HG02798 (cell line): Measurements from ENCODE around the gene HFM1.
"Not testable (repeated sequence)": the region's sequence is repeated elsewhere in the genome, so short reads cannot be mapped to it uniquely, and the experiment has no call there.

Source experiments
- ATAC-seq: cut with Tn5 transposase; IDR thresholded peaks from one replicate; pipeline ENCODE4 v1.9.1; 2021; ENCODE audit warnings: mild to moderate bottlenecking; ENCODE audit not compliant: unreplicated experiment, poor library complexity

The HFM1 gene, protein sequence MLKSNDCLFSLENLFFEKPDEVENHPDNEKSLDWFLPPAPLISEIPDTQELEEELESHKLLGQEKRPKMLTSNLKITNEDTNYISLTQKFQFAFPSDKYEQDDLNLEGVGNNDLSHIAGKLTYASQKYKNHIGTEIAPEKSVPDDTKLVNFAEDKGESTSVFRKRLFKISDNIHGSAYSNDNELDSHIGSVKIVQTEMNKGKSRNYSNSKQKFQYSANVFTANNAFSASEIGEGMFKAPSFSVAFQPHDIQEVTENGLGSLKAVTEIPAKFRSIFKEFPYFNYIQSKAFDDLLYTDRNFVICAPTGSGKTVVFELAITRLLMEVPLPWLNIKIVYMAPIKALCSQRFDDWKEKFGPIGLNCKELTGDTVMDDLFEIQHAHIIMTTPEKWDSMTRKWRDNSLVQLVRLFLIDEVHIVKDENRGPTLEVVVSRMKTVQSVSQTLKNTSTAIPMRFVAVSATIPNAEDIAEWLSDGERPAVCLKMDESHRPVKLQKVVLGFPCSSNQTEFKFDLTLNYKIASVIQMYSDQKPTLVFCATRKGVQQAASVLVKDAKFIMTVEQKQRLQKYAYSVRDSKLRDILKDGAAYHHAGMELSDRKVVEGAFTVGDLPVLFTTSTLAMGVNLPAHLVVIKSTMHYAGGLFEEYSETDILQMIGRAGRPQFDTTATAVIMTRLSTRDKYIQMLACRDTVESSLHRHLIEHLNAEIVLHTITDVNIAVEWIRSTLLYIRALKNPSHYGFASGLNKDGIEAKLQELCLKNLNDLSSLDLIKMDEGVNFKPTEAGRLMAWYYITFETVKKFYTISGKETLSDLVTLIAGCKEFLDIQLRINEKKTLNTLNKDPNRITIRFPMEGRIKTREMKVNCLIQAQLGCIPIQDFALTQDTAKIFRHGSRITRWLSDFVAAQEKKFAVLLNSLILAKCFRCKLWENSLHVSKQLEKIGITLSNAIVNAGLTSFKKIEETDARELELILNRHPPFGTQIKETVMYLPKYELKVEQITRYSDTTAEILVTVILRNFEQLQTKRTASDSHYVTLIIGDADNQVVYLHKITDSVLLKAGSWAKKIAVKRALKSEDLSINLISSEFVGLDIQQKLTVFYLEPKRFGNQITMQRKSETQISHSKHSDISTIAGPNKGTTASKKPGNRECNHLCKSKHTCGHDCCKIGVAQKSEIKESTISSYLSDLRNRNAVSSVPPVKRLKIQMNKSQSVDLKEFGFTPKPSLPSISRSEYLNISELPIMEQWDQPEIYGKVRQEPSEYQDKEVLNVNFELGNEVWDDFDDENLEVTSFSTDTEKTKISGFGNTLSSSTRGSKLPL (N-terminal part only)

DNA sequence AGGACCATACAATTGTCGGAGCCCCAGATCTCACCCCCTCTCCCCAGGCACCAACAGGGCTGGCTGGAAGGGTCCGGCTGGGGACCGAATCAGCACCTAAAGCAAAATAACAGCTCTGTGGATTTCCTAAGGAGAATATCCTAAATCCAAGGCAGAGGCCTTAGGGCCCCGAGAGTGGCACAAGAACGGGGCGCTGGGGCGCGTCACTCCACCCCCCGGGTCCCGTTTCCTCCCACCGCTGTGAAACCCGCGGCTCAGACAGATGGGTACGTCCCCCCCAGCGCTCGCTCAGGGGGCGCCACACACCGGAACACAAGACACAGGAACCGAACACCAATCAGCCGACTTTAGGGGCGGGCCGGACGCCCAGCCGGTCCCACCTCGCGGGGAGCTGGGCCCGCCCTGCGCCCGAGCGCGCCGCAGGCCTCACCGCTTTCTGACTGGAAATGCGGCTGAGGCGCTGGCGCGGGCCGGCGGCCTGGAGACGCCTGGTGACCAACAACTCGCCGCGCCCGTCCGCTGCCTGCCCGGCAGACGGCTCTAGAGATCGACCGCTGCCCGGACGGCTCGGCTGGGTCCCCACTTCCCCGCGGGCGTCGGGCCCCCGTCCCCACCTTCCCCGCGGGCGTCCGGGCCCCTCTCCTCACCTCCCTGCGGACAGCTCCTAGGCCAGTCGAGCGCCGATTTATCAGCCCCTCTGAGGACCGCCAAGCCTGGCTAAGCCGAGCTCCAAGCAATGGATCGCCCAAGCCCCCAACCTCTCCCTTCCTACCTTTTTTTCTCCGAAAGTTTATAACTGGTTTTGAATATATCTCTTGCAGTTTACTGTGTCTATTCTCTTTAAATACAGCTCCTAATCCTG lies at the start of gene HFM1:
HFM1 (minus strand) TSS at position 687 of the 862 bp plus-strand sequence. CDS start 3,755 bp downstream, outside the sequence.
- peak; percentile 98 for ATAC-seq

DNA sequence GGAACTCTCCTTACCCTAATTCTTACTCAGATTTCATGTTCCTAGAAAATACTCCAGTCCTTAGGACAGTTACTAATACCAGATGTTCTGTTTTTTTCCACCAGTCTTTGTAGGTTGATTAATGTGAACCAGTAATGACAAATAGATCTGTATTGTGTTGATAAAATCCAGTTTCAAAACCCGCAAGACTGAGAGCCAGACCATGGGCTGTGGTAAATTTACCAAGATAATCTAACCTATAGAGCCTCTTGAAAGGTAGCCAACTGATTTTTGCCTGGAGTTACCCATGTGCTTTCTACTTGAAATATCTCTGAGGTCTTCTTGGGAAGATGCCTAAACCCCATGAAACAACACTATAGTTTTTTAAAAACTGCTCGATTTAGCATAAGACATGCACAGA lies 49.5 kb upstream of the HFM1 start:
- ATAC-seq, result no peak

DNA sequence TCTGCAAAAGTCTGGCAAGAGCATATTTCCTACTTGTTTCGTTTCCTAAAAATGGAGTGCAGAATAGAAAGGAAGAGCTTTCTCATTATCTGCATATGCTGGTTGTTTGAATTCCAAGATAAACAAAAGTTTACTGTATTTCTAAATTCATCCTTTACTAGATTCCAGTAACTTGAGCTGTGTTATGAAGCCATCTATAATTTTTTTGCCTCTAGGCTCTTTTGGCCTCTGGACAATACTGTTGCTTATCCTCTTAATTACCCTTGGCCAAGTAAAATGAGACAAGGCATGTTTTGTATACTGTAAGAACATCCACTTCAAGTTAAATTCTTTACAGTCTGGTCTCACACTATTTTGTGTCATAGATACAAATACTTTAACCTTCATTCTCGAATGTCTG lies 45.6 kb upstream of the HFM1 start:
- ATAC-seq, result no peak

DNA sequence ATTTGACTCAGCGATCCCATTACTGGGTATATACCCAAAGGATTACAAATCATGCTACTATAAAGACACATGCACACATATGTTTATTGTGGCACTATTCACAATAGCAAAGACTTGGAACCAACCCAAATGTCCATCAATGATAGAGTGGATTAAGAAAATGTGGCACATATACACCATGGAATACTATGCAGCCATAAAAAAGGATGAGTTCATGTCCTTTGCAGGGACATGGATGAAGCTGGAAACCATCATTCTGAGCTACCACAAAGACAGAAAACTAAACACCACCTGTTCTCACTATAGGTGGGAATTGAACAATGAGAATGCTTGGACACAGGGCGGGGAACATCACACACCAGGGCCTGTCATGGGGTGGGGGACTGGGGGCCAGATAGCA lies 43.1 kb upstream of the HFM1 start:
- ATAC-seq, result not testable (repeated sequence)

DNA sequence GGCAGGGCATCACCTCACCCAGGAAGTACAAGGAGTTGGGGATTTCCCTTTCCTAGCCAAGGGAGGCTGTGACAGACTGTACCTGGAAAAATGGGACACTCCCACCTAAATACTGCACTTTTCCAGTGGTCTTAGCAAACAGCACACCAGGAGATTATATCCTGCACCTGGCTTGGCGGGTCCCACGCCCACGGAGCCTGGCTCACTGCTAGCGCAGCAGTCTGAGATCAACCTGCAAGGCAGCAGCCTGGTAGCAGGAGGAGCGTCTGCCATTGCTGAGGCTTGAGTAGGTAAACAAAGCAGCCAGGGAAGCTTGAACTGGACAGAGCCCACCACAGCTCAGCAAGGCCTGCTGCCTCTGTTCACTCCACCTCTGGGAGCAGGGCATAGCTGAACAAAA lies 37.3 kb upstream of the HFM1 start:
- ATAC-seq, result not testable (repeated sequence)

DNA sequence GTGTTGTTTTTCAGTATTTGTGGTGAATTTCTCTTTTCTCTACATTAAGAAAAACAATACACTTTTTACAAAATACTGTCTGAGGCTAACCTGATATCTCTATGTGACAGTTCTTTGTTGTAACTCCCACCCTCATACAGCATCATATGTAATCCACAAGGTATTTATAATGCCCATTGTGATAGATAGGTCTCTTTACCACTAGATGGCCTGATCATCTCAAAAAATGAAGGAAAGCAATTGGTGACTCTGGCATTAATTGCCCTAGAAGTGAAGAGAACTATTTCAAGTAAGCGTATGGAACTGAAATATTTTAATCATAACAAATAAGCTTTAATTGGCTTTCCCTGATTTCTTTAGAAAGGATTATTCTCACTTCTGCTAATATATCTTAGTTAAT lies 36.2 kb upstream of the HFM1 start:
- no peak for ATAC-seq

DNA sequence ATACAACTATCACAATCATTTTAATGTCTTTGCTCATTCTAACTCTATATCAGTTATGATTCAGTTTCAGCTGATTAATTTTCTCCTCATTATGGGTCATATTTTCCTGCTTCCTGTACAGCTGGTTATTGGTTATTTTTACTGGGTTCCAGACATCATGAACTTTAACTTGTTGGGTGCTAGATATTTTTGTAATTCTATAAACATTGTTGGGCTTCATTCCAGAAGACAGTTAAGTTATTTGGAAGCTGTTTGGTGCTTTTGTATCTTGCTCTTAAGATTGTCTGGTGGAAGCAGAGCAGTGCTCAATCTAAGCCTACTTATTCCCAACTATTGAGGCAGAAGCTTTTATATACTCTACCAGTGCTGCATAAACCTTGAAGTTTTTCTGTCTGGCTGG lies 34.4 kb upstream of the HFM1 start:
- ATAC-seq, result no peak

DNA sequence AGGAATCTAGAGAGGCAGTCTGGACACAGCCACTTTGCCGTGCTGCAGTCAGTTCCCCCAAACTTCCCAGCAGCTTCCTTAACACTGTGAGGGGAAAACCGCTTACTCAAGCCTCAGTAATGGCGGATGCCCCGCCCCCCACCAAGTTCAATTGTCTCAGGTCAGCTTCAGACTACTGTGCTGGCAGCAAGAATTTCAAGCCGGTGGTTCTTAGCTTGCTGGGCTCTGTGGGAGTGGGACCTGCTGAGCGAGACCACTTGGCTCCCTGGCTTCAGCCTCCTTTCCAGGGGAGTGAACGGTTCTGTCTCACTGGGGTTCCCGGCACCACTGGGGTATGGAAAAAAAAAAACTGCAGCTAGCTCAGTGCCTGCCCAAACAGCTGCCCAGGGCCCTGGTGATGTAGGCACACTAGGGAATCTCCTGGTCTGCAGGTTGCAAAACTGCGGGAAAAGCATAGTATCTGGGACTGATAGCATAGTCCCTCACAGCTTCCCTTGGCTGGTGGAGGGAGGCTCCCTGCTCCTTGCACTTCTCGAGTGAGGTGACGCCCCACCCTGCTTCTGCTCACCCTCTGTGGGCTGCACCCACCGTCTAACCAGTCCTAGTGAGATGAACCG lies 23.7 kb upstream of the HFM1 start:
- ATAC-seq, result no peak

DNA sequence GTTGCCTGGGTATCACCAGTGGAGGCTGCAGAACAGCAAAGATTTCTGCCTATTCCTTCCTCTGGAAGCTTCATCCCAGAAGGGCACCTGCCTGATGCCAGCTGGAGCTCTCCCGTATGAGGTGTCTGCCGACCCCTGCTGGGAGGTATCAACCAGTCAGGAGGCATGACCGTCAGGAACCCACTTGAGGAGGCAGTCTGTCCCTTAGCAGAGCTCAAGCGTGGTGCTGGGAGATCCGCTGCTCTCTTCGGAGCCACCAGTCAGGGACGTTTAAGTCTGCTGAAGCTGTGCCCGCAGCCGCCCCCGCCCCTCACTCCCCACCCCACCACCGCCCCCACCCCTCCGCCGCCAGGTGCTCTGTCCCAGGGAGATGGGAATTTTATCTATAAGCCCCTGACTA lies 23.1 kb upstream of the HFM1 start:
- no peak for ATAC-seq

DNA sequence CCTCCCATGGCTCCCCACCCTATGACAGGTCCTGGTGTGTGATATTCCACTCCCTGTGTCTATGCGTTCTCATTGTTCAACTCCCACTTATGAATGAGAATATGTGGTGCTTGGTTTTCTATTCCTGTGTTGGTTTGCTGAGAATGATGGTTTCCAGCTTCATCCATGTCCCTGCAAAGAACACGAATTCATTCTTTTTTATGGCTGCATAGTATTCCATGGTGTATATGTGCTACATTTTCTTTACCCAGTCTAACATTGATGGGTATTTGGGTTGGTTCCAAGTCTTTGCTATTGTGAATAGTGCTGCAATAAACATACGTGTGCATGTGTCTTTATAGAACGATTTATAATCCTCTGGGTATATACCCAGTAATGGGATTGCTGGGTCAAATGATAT lies 17.9 kb upstream of the HFM1 start:
- not testable (repeated sequence) for ATAC-seq

DNA sequence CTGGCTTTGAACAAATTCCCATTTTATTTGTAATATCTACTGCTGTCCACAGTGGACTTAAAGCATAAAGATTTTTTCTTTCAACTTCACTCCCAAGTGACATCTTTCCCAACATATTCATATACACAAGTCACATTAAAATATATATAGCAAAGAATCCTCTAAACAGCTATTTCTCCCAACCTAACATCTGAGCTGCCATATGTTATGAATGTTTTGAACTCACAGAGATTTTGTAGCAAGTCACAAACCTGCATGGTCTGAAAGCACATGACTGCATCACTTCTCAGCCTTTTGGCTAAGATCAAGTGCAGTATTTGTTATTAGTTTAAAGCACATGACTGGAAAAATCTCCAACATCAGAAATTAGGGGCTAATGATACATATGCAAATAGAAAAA lies 7.7 kb upstream of the HFM1 start:
- no peak for ATAC-seq

DNA sequence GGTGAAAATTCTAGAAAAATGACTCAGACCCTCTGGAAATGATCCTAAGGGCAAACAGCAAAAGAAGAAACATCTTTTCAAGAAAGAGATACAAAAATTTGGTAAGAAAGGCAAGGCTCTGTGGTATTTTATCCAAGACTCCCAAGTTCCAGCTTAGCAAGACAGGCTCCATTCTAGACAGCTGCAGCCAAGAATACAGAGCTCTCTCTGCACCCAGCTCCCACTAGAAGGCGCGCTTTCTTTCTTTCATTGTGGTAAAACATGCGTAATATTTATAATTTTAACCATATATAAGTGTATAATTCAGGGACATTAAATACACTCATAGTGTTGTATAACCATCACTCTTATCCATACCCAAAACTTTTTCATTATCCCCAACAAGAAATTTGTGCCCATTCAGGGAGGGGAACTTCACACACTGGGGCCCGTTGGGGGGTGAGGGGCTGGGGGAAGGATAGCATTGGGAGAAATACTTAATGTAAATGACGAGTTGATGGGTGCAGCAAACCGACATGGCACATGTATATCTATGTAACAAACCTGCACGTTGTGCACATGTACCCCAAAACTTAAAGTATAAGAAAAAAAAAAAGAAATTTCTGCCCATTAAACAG lies 2.2 kb upstream of the HFM1 start:
- no peak for ATAC-seq

DNA sequence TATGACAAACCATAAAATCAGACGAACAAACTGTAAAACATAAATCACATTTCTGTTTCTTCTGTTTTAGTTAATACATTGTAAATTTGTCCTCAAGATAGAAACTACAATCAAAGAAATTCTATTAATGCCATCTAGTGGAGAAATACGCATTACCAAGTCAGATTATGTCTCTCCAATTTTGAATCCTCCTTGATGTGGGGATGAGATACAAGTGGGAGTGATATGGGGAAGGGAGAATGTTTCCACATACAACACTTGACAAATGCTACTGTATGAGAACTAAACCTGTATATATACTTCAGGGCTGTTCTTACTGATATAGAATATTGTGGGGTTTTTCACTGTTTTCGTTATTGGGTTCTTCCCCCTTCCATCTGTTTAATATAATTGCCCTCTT lies 2.6 kb downstream of the HFM1 start:
- ATAC-seq, result no peak

DNA sequence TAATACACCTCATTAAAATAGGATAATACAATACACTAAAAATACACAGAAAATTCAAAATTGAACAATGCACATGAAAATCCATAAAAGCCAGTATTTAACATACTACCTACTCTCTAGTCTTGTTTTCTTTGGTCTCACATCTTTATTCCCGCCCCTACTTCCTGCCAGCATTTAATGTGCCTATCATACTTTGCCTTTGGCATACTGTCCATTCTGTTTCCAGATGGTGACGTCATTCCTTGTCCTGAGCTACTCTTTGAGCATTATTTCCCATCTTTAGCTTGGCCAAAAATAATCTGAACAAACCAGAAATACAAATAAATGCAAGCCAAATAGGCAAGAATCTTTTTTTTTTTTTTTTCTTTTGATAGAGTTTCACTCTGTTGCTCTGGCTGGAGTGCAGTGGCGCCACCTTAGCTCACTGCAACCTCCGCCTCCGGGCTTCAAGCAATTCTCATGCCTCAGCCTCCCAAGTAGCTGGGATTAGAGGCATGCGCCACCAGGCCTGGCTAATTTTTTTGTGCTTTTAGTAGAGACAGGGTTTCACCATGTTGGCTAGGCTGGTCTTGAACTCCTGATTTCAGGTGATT lies 4.4 kb downstream of the HFM1 start:
- no peak for ATAC-seq

DNA sequence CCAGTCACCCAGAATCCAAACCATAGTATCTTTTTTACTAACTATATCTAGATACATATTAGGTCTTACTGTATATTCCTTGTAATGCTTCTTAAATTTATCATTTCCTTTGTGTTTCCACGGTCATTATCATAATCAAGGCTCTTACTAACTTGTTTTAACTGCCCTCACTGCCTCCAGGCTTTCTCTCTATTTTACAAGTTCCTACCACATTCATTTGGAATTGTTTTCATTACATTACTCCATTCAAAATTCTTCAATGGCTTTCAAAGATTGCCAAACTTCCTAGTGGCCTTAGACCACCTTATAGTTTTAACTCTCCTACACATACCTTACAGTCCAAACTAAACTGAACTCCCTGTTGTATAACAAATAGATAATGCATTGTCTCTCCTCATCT lies 6.3 kb downstream of the HFM1 start:
- ATAC-seq, result no peak

DNA sequence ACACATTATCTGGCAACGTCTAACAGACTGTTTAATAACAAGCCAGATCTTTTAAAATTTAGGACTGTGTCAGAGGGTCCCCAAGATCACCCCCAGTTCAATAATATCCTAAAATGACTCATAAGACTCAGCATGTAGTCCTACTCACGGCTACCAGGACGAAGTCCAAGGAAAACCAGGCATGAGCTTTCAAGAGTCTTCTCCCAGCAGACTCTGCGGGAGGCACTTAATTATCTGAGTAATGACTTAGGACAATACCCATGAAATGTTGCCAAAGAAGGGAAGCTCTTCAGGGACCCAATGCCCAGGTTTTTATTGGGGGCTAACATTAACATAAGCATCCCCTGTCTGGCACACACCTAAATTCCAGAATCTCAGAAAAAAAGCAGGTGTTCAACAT lies 7.0 kb downstream of the HFM1 start:
- ATAC-seq, result no peak

DNA sequence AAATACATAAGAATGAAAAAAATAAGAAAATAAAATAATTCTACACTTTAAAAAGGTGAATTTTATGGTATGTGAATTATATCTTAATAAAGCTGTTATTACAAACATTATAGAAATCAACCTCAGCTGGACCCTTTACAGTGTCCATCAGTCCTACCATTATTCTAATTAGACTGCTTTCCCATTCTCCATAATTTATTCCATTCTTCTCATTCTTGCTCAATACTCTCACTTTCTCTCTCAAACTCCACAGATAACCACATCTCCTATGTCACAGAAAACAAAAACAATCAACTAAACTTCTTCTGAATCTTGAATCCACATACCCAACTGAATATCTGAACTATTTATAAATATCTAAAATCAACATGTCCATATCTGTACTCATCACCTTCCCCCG lies 11.6 kb downstream of the HFM1 start:
- ATAC-seq, result no peak

DNA sequence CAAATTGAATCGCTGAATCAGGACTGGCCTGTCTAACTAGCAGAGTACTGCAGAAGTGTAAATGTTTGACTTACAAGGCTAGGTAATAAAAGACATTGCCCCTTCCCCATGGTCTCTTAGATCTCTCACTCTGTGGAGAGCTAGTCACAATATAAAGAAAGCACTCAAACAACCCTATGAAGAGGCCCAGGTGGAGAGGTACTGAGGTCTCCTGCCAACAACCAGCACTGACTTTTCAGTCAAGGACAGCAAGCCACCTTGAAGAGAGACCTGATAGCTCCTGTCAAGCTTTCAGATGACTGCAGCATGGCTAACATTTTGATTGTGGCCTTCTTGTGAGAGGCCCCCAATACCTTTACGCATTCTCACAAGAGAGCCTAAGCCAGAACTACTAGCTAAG lies 18.5 kb downstream of the HFM1 start:
- ATAC-seq, result no peak
